K562 (cell line): Measurements from ENCODE around the gene RASL12.

Source experiments
- ATF7 ChIP-seq: fragments of 450-650 bp; IDR thresholded peaks from 2 replicates; pipeline ENCODE4 v1.7.1; 2014; ENCODE audit warnings: mild to moderate bottlenecking, moderate library complexity
- HCFC1 ChIP-seq: IDR thresholded peaks from 2 replicates; pipeline ENCODE4 v1.6.1; 2012; ENCODE audit warnings: low read depth, low read length, improper control_type of control experiment
- HDGF ChIP-seq: fragments of 450-650 bp; IDR thresholded peaks from 2 replicates; pipeline ENCODE4 v1.6.1; 2016
- MYC ChIP-seq, 2 experiments: fragments of 250-450 bp in 1 of 2; sonication (Bioruptor Pico) in 1 of 2; IDR thresholded peaks; 2 replicates each; pipeline versions ENCODE4 v1.5.1 to v1.6.1; 2012 to 2021; ENCODE audit warnings: low read depth in 2 of 2, borderline replicate concordance in 1 of 2, improper control_type of control experiment in 1 of 2, low read length in 1 of 2, mild to moderate bottlenecking in 1 of 2, moderate library complexity in 1 of 2
- NR1H2 ChIP-seq: sonication (generic); formaldehyde crosslinking; IDR thresholded peaks from 2 replicates; pipeline ENCODE4 v1.4.0; 2020; ENCODE audit warnings: mild to moderate bottlenecking, missing genetic modification reagents
- POLR2A ChIP-seq: fragments of 450-650 bp; conservative IDR thresholded peaks from 2 replicates; pipeline ENCODE4 v1.6.1; 2016
- SMARCB1 ChIP-seq: IDR thresholded peaks from 2 replicates; pipeline ENCODE4 v1.6.1; 2011; ENCODE audit warnings: improper control_type of control experiment, low read depth; ENCODE audit not compliant: insufficient read length
- SPI1 ChIP-seq: IDR thresholded peaks from 2 replicates; pipeline ENCODE4 v1.6.1; 2011; ENCODE audit warnings: low read depth, low read length, control low read depth, borderline replicate concordance
- TAF15 ChIP-seq: fragments of 200-400 bp; formaldehyde crosslinking; IDR thresholded peaks from 2 replicates; pipeline ENCODE4 v1.6.1; 2017; ENCODE audit warnings: mild to moderate bottlenecking, low read depth, low read length, moderate library complexity
- ZFP36 ChIP-seq: fragments of 150-350 bp; IDR thresholded peaks from 2 replicates; pipeline ENCODE4 v1.6.1; 2018; ENCODE audit warnings: low read length, low read depth; ENCODE audit not compliant: partially characterized antibody
- TF ChIP-seq, protein P1 (sequence below): fragments of 200-800 bp; sonication (Bioruptor generic); IDR thresholded peaks from 2 replicates; pipeline ENCODE4 v1.6.1; 2016; ENCODE audit warnings: missing genetic modification characterization, missing compliant biosample characterization
- TF ChIP-seq, protein P2 (sequence below), 3 experiments: IDR thresholded peaks in 2 of 3; conservative IDR thresholded peaks in 1 of 3; 2 replicates each; pipeline ENCODE4 v1.5.1; 2011 to 2012; ENCODE audit warnings: low read length in 3 of 3, mild to moderate bottlenecking in 3 of 3, control low read depth in 2 of 3, improper control_type of control experiment in 1 of 3, inconsistent platforms in 1 of 3, low read depth in 1 of 3, mixed read lengths in 1 of 3, moderate library complexity in 1 of 3; ENCODE audit not compliant: insufficient read depth in 2 of 3

DNA sequence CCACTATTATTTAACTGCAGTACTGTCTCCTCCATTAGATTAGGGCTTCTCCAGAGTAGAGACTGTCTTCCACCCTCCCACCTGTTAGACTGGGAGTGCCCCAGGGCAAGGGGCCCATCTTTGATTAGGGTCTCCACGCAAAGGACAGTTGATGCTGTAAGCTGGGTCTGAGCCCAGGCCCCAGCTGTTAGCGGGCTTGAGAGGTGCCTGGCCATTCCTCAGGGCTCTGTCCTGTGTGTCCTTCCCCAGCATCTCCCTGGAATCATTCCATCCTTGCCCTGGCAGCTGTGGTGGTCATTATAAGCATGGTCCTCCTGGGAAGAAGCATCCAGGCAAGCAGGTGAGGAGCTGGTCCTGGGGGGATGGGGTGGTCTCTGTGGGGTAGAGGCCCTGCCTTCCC lies 16.5 kb downstream of the RASL12 start:
- TF ChIP-seq HCFC1 (no peak), POLR2A (no peak), SPI1 (no peak), HDGF (no peak), NR1H2 (no peak), ATF7 (no peak), ZFP36 (no peak), SMARCB1 (no peak), MYC (IDR thresholded peaks at IDR 0.05; ENCODE audit: low read depth, low read length) (no peak), MYC (CRISPR knock-in tag; IDR thresholded peaks at IDR 0.05; ENCODE audit: borderline replicate concordance, low read depth) (no peak), TAF15 (no peak)
- TF ChIP-seq, protein P1, sequence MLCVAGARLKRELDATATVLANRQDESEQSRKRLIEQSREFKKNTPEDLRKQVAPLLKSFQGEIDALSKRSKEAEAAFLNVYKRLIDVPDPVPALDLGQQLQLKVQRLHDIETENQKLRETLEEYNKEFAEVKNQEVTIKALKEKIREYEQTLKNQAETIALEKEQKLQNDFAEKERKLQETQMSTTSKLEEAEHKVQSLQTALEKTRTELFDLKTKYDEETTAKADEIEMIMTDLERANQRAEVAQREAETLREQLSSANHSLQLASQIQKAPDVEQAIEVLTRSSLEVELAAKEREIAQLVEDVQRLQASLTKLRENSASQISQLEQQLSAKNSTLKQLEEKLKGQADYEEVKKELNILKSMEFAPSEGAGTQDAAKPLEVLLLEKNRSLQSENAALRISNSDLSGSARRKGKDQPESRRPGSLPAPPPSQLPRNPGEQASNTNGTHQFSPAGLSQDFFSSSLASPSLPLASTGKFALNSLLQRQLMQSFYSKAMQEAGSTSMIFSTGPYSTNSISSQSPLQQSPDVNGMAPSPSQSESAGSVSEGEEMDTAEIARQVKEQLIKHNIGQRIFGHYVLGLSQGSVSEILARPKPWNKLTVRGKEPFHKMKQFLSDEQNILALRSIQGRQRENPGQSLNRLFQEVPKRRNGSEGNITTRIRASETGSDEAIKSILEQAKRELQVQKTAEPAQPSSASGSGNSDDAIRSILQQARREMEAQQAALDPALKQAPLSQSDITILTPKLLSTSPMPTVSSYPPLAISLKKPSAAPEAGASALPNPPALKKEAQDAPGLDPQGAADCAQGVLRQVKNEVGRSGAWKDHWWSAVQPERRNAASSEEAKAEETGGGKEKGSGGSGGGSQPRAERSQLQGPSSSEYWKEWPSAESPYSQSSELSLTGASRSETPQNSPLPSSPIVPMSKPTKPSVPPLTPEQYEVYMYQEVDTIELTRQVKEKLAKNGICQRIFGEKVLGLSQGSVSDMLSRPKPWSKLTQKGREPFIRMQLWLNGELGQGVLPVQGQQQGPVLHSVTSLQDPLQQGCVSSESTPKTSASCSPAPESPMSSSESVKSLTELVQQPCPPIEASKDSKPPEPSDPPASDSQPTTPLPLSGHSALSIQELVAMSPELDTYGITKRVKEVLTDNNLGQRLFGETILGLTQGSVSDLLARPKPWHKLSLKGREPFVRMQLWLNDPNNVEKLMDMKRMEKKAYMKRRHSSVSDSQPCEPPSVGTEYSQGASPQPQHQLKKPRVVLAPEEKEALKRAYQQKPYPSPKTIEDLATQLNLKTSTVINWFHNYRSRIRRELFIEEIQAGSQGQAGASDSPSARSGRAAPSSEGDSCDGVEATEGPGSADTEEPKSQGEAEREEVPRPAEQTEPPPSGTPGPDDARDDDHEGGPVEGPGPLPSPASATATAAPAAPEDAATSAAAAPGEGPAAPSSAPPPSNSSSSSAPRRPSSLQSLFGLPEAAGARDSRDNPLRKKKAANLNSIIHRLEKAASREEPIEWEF (CRISPR knock-in tag): no peak
- TF ChIP-seq, protein P2, sequence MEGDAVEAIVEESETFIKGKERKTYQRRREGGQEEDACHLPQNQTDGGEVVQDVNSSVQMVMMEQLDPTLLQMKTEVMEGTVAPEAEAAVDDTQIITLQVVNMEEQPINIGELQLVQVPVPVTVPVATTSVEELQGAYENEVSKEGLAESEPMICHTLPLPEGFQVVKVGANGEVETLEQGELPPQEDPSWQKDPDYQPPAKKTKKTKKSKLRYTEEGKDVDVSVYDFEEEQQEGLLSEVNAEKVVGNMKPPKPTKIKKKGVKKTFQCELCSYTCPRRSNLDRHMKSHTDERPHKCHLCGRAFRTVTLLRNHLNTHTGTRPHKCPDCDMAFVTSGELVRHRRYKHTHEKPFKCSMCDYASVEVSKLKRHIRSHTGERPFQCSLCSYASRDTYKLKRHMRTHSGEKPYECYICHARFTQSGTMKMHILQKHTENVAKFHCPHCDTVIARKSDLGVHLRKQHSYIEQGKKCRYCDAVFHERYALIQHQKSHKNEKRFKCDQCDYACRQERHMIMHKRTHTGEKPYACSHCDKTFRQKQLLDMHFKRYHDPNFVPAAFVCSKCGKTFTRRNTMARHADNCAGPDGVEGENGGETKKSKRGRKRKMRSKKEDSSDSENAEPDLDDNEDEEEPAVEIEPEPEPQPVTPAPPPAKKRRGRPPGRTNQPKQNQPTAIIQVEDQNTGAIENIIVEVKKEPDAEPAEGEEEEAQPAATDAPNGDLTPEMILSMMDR (IDR thresholded peaks at IDR 0.05 in 2 of 3, conservative IDR thresholded peaks at IDR 0.05 in 1 of 3; ENCODE audit: insufficient read depth in 2 of 3, low read depth in 1 of 3, low read length in 3 of 3): no peak
